ENCODE results near the gene MPPED2. TPM values are rescaled to one million over a fixed set of nuclear protein-coding genes. Genes with fewer than 3 reads are reported as not detected.

Gene MPPED2
- total and polyA plus RNA-seq, 4 experiments from 2014 or later: not detected

DNA sequence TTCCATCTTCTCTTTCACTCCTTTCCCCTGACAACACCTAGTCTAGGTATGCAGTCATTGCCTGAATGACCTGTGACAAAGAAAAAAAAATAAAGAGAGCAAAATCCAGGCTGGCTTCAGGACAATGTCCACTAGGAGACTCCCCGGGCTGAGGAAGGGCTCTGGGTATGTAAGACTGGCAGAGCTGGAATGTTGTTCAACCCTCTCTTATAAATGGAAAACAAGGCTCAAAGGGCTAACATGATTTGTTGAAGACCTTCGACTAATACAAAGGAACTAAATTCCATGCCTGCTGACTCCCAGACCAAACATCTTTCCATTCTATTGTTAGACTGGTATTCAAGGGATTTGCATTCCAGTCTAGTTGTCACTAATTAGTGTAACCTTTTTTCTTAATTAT, 141.1 kb downstream of the MPPED2 start:
- Histone ChIP-seq H3K4me3 (ENCODE audit: low read length in 2 of 2) (no peak overlapping the region), H3K9me3 (ENCODE audit: control insufficient read depth in 1 of 2, low read length in 2 of 2) (no peaks in the 10 kb centered on the region), H3K4me1 (ENCODE audit: insufficient read depth, low read length) (no peaks in the 10 kb centered on the region), H3K27ac (ENCODE audit: low read depth, low read length) (no peak overlapping the region), H3K27me3 (ENCODE audit: insufficient read depth, low read length) (no peaks in the 10 kb centered on the region), H3K36me3 (ENCODE audit: insufficient read depth, low read length) (no peaks in the 10 kb centered on the region)
- Mint-ChIP-seq H3K4me3 (no peak overlapping the region), H3K36me3 (no peaks in the 10 kb centered on the region), H3K9me3 (peaks cover 0 to 3% (median 0%) of the 10 kb centered on the region in 8 donors), H3K4me1 (no peaks in the 10 kb centered on the region), H3K27me3 (peaks cover 0 to 5% of the 10 kb centered on the region in 2 donors), H3K27ac (no peak overlapping the region)
- ChIA-PET CTCF (ENCODE audit: partially characterized antibody) (no interaction called here), POLR2A (ENCODE audit: partially characterized antibody) (no interaction called here)
- intact Hi-C loops (cut with micrococcal nuclease): no loop called here
- no peak for DNase-seq

DNA sequence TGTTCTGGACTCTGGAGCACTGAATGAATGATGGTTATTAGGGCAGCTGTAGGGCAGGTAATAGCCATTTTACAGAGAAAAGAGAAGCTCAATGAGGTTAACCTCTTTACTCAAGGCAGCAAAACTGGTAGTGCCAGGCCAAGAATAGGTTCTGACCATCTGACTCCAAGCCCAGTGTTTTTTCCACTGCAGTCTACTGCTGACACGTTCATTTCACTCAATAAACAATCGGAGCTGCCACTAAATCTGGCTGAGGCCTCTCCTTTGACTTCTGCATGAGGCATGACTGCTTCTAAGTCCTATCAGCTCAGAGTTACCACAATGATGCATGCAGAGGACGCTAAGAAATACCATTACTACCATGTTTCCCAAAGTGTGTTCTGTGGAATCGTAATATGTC, 145.6 kb downstream of the MPPED2 start:
- peaks cover 0 to 2% (median 0%) of the 10 kb centered on the region in 8 donors for H3K9me3 Mint-ChIP-seq
- ChIA-PET POLR2A (ENCODE audit: partially characterized antibody) (no interaction called here), CTCF (ENCODE audit: partially characterized antibody) (no interaction called here)

DNA sequence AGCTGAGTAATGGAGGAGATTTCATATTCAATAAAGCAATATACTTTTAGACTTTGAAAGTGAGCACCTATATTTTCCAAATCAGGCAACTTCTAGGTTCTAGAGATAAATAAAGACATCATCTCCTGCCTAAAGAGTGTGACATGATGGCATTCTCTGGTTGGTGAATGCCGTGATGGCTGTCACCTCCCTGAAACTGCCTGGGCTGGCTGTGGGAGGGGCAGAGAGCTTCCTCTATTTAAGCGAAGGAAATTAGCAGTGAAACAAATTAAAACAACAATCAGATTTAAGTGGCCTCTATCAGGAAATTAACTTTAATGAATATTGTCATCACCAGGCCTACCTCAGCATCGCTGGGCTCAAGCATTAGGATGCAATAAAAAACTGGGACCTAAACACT, 149.4 kb downstream of the MPPED2 start:
- no peak overlapping the region for H3K4me3 ChIP-seq (ENCODE audit: low read length in 2 of 2)
- ChIA-PET POLR2A (ENCODE audit: partially characterized antibody) (no interaction called here), CTCF (ENCODE audit: partially characterized antibody) (no interaction called here)
- no peaks in the 10 kb centered on the region for H3K9me3 ChIP-seq (ENCODE audit: control insufficient read depth in 1 of 2, low read length in 2 of 2)
- no peaks in the 10 kb centered on the region for H3K36me3 ChIP-seq (ENCODE audit: insufficient read depth, low read length)
- Mint-ChIP-seq H3K4me3 (no peak overlapping the region), H3K4me1 (no peaks in the 10 kb centered on the region), H3K9me3 (no peaks in the 10 kb centered on the region), H3K27ac (no peak overlapping the region), H3K36me3 (no peaks in the 10 kb centered on the region), H3K27me3 (peaks cover 3 to 8% of the 10 kb centered on the region in 2 donors)
- no peak for DNase-seq
- no peak overlapping the region for H3K27ac ChIP-seq (ENCODE audit: low read depth, low read length)
- H3K27me3 ChIP-seq (ENCODE audit: insufficient read depth, low read length): no peaks in the 10 kb centered on the region
- H3K4me1 ChIP-seq (ENCODE audit: insufficient read depth, low read length): no peaks in the 10 kb centered on the region
- intact Hi-C loops (cut with micrococcal nuclease): no loop called here

More for the DNA sequence above, 145.6 kb downstream of the MPPED2 start:
- DNase-seq: no peak
- H3K27me3 ChIP-seq (ENCODE audit: insufficient read depth, low read length): no peaks in the 10 kb centered on the region
- Mint-ChIP-seq H3K27ac (no peak overlapping the region), H3K4me3 (no peak overlapping the region), H3K27me3 (peaks cover 3 to 6% of the 10 kb centered on the region in 2 donors), H3K36me3 (no peaks in the 10 kb centered on the region), H3K4me1 (no peaks in the 10 kb centered on the region)
- no peaks in the 10 kb centered on the region for H3K36me3 ChIP-seq (ENCODE audit: insufficient read depth, low read length)
- H3K9me3 ChIP-seq (ENCODE audit: control insufficient read depth in 1 of 2, low read length in 2 of 2): no peaks in the 10 kb centered on the region
- intact Hi-C loops (cut with micrococcal nuclease): no loop called here
- no peak overlapping the region for H3K4me3 ChIP-seq (ENCODE audit: low read length in 2 of 2)
- no peak overlapping the region for H3K27ac ChIP-seq (ENCODE audit: low read depth, low read length)
- no peaks in the 10 kb centered on the region for H3K4me1 ChIP-seq (ENCODE audit: insufficient read depth, low read length)

DNA sequence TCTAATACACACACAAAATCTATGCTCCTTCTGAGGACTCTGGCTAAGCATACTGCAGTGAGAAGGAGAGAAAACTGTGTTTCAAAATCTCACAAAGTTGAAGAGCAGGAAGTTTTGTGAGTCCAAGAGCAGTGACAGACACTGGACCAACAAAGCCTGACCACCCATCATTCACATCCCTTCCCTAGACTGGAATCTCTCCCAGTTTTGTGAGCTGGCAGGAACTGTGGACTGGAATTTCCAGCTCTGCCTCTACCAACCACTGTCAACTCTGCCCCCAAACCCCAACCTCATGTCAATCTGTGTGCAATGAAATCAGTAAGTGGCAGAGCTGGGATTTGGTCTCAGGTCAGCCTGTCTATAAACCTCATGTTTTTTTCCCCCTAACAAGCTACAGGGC, 150.7 kb downstream of the MPPED2 start:
- peaks cover 3 to 8% of the 10 kb centered on the region in 2 donors for H3K27me3 Mint-ChIP-seq
- no peak for DNase-seq
- H3K4me3 Mint-ChIP-seq: no peak overlapping the region
- no peak overlapping the region for H3K4me3 ChIP-seq (ENCODE audit: low read length in 2 of 2)
- POLR2A ChIA-PET (ENCODE audit: partially characterized antibody): no interaction called here
- no peaks in the 10 kb centered on the region for H3K9me3 Mint-ChIP-seq
- no peaks in the 10 kb centered on the region for H3K36me3 Mint-ChIP-seq
- H3K27me3 ChIP-seq (ENCODE audit: insufficient read depth, low read length): no peaks in the 10 kb centered on the region
- H3K27ac ChIP-seq (ENCODE audit: low read depth, low read length): no peak overlapping the region
- CTCF ChIA-PET (ENCODE audit: partially characterized antibody): no interaction called here
- H3K4me1 Mint-ChIP-seq: no peaks in the 10 kb centered on the region
- no peaks in the 10 kb centered on the region for H3K4me1 ChIP-seq (ENCODE audit: insufficient read depth, low read length)
- H3K27ac Mint-ChIP-seq: no peak overlapping the region
- no peaks in the 10 kb centered on the region for H3K9me3 ChIP-seq (ENCODE audit: control insufficient read depth in 1 of 2, low read length in 2 of 2)
- no peaks in the 10 kb centered on the region for H3K36me3 ChIP-seq (ENCODE audit: insufficient read depth, low read length)
- intact Hi-C loops (cut with micrococcal nuclease): no loop called here

DNA sequence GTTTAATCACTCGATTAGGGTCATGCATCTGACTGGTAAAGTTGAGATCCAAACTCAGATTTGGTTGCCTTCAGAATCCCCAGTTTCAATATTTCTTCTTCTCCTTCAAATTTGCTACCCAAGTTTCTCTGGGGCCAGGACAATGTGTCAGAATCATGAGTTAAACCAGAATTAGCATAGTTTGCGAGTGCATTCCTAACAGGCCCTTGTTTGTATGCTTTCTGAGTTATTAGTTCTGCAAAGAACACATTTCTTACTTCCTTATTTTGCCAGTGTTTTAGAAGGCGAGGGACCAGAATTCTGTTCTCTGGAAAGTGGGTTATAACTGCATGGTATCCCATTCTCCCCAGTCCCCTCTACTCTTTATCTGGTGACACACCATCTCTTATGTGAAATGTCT, 151.3 kb downstream of the MPPED2 start:
- no peaks in the 10 kb centered on the region for H3K9me3 ChIP-seq (ENCODE audit: control insufficient read depth in 1 of 2, low read length in 2 of 2)
- H3K4me1 ChIP-seq (ENCODE audit: insufficient read depth, low read length): no peaks in the 10 kb centered on the region
- no peaks in the 10 kb centered on the region for H3K9me3 Mint-ChIP-seq
- no peaks in the 10 kb centered on the region for H3K36me3 Mint-ChIP-seq
- H3K27ac Mint-ChIP-seq: no peak overlapping the region
- H3K4me3 ChIP-seq (ENCODE audit: low read length in 2 of 2): no peak overlapping the region
- no peaks in the 10 kb centered on the region for H3K36me3 ChIP-seq (ENCODE audit: insufficient read depth, low read length)
- no peak for DNase-seq
- H3K27ac ChIP-seq (ENCODE audit: low read depth, low read length): no peak overlapping the region
- H3K4me3 Mint-ChIP-seq: no peak overlapping the region
- intact Hi-C loops (cut with micrococcal nuclease): no loop called here
- no peaks in the 10 kb centered on the region for H3K4me1 Mint-ChIP-seq
- no peaks in the 10 kb centered on the region for H3K27me3 ChIP-seq (ENCODE audit: insufficient read depth, low read length)
- ChIA-PET CTCF (ENCODE audit: partially characterized antibody) (interaction anchor here (0.8 kb wide), 1 partner anchor 10 kb away, joined by 4 read pairs; no protein-coding TSS in a partner anchor), POLR2A (ENCODE audit: partially characterized antibody) (no interaction called here)
- peaks cover 3 to 8% of the 10 kb centered on the region in 2 donors for H3K27me3 Mint-ChIP-seq

DNA sequence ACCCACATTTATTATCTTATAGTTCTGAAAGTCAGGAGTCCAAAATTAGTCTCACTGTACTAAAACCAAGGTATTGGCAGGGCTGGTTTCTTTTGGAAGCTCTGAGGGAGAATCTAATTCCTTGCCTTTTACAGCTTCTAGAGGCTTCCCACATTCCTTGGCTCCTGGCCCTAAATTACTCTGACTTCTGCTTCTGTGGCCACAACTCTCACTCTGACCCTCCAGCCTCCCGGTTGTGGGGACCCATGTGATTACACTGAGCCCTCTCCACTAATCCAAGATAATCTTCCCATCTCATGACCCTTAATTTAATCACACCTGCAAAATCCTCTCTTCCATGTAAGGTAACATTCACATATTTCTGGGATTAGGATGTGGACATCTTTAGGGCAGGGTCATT, 152.3 kb downstream of the MPPED2 start:
- Mint-ChIP-seq H3K27ac (no peak overlapping the region), H3K4me3 (no peak overlapping the region), H3K36me3 (no peaks in the 10 kb centered on the region), H3K4me1 (no peaks in the 10 kb centered on the region), H3K9me3 (no peaks in the 10 kb centered on the region), H3K27me3 (peaks cover 0 to 8% of the 10 kb centered on the region in 2 donors)
- CTCF ChIA-PET (ENCODE audit: partially characterized antibody): interaction anchor here (0.8 kb wide), 1 partner anchor 9 kb away, joined by 4 read pairs; no protein-coding TSS in a partner anchor
- DNase-seq: no peak
- Histone ChIP-seq H3K27ac (ENCODE audit: low read depth, low read length) (no peak overlapping the region), H3K4me1 (ENCODE audit: insufficient read depth, low read length) (no peaks in the 10 kb centered on the region), H3K9me3 (ENCODE audit: control insufficient read depth in 1 of 2, low read length in 2 of 2) (no peaks in the 10 kb centered on the region), H3K4me3 (ENCODE audit: low read length in 2 of 2) (no peak overlapping the region), H3K36me3 (ENCODE audit: insufficient read depth, low read length) (no peaks in the 10 kb centered on the region), H3K27me3 (ENCODE audit: insufficient read depth, low read length) (no peaks in the 10 kb centered on the region)
- POLR2A ChIA-PET (ENCODE audit: partially characterized antibody): no interaction called here
- intact Hi-C loops (cut with micrococcal nuclease): no loop called here

DNA sequence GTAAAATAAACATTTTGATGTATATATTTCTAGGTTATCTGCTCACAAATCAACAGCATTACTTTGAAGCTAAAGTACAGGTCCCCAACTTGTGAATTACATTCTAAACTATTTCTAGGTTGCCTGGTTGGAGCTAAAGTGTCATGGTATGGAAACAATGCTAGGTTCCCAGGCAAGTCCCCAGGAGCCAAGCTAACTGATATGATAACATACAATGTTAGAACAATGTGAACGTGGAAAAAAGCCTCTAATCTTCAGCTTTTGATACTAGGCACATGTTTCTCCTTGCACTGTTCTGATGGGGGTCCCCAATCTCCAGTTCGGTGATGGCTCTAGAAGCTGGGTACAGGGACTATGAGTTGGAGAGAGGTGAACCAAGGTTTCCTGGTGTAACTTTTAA, 153.4 kb downstream of the MPPED2 start:
- no peaks in the 10 kb centered on the region for H3K9me3 Mint-ChIP-seq
- no peaks in the 10 kb centered on the region for H3K36me3 Mint-ChIP-seq
- H3K27ac ChIP-seq (ENCODE audit: low read depth, low read length): no peak overlapping the region
- H3K27me3 ChIP-seq (ENCODE audit: insufficient read depth, low read length): no peaks in the 10 kb centered on the region
- H3K4me1 Mint-ChIP-seq: no peaks in the 10 kb centered on the region
- peaks cover 3 to 8% of the 10 kb centered on the region in 2 donors for H3K27me3 Mint-ChIP-seq
- no peak overlapping the region for H3K27ac Mint-ChIP-seq
- POLR2A ChIA-PET (ENCODE audit: partially characterized antibody): no interaction called here
- no peaks in the 10 kb centered on the region for H3K36me3 ChIP-seq (ENCODE audit: insufficient read depth, low read length)
- DNase-seq: no peak
- no peaks in the 10 kb centered on the region for H3K9me3 ChIP-seq (ENCODE audit: control insufficient read depth in 1 of 2, low read length in 2 of 2)
- CTCF ChIA-PET (ENCODE audit: partially characterized antibody): no interaction called here
- H3K4me3 Mint-ChIP-seq: no peak overlapping the region
- no peaks in the 10 kb centered on the region for H3K4me1 ChIP-seq (ENCODE audit: insufficient read depth, low read length)
- intact Hi-C loops (cut with micrococcal nuclease): no loop called here
- no peak overlapping the region for H3K4me3 ChIP-seq (ENCODE audit: low read length in 2 of 2)

DNA sequence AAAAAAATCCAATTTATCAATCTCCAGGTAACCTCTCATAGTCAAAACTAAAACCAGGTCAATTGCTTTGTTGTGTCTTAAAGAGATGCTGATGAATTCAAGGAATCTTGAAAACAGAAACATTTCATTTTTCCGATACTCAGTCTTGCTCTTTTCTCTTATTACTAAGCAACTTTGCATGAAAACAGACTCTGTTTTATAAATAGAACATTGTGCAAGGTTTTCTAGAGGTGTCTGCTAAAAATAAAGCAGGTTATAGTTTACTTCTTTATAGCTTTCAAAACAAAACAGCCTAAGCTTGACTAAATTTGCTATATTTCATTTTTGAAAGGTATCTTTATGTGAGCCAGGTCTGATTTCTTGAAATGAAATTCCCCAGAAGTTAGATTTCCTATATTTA, 154.0 kb downstream of the MPPED2 start:
- H3K9me3 Mint-ChIP-seq: no peaks in the 10 kb centered on the region
- H3K36me3 Mint-ChIP-seq: no peaks in the 10 kb centered on the region
- no peak for DNase-seq
- Histone ChIP-seq H3K4me1 (ENCODE audit: insufficient read depth, low read length) (no peaks in the 10 kb centered on the region), H3K9me3 (ENCODE audit: control insufficient read depth in 1 of 2, low read length in 2 of 2) (no peaks in the 10 kb centered on the region), H3K27me3 (ENCODE audit: insufficient read depth, low read length) (no peaks in the 10 kb centered on the region), H3K27ac (ENCODE audit: low read depth, low read length) (no peak overlapping the region), H3K36me3 (ENCODE audit: insufficient read depth, low read length) (no peaks in the 10 kb centered on the region), H3K4me3 (ENCODE audit: low read length in 2 of 2) (no peak overlapping the region)
- H3K27me3 Mint-ChIP-seq: peaks cover 6 to 11% of the 10 kb centered on the region in 2 donors
- ChIA-PET POLR2A (ENCODE audit: partially characterized antibody) (no interaction called here), CTCF (ENCODE audit: partially characterized antibody) (no interaction called here)
- H3K27ac Mint-ChIP-seq: no peak overlapping the region
- intact Hi-C loops (cut with micrococcal nuclease): no loop called here
- no peaks in the 10 kb centered on the region for H3K4me1 Mint-ChIP-seq
- H3K4me3 Mint-ChIP-seq: no peak overlapping the region

All from CD4-positive, alpha-beta memory T cell (primary cell).